Peyer's patch (tissue), 4 donors: ENCODE results near the gene ZNF554. TPM values are rescaled to one million over a fixed set of nuclear protein-coding genes. Genes with fewer than 3 reads are reported as not detected.

ENCODE experiments used
- DNase-seq, 3 donors: peaks; one replicate each; pipeline ENCODE4 v3.0.0-alpha.2; 2017 to 2019
- H3K27ac ChIP-seq, 4 donors: fragments of 200-600 bp; sonication (generic); one replicate each; pipeline ENCODE4 v1.5.1; 2016 to 2019
- H3K27me3 ChIP-seq, 2 donors: fragments of 200-600 bp; sonication (generic); one replicate each; pipeline ENCODE4 v1.5.1; 2019
- H3K36me3 ChIP-seq, 3 donors: fragments of 200-600 bp; sonication (generic); one replicate each; pipeline ENCODE4 v1.5.1; 2016 to 2019
- H3K4me1 ChIP-seq, 4 donors: fragments of 200-600 bp; sonication (generic); one replicate each; pipeline ENCODE4 v1.5.1; 2016 to 2019
- H3K4me3 ChIP-seq, 4 donors: fragments of 200-600 bp; sonication (generic); 1 replicate in 3 of 4; 2 replicates in 1 of 4; pipeline ENCODE4 v1.5.1; 2016 to 2019; ENCODE audit warnings: mild to moderate bottlenecking in 1 of 4
- H3K9me3 ChIP-seq, 4 donors: fragments of 200-600 bp; sonication (generic); one replicate each; pipeline ENCODE4 v1.5.1; 2016 to 2019; ENCODE audit warnings: mild to moderate bottlenecking in 1 of 4
- CTCF ChIP-seq, 6 experiments: fragments of 450-650 bp in 4 of 6; fragments of 200-600 bp in 2 of 6; sonication (generic) in 1 of 6; IDR thresholded peaks; one replicate each; pipeline ENCODE4 v1.5.1; 2017 to 2019; ENCODE audit warnings: antibody characterized with exemption in 6 of 6, mild to moderate bottlenecking in 3 of 6, moderate library complexity in 1 of 6
- POLR2A ChIP-seq, 2 donors: fragments of 450-650 bp; IDR thresholded peaks; one replicate each; pipeline ENCODE4 v1.5.1; 2017; ENCODE audit warnings: antibody characterized with exemption in 2 of 2, mild to moderate bottlenecking in 2 of 2, moderate library complexity in 2 of 2
- total RNA-seq, 4 donors: library from RNA; depleted of rRNA; stranded (reverse); fragments of >200 nt; gene quantifications; one replicate each; pipeline ENCODE4 v1.1.0, GENCODE V29; 2016

Gene ZNF554
- total RNA-seq, 4 donors from 2014 or later, result 2.5 to 15.4 (median 6.7) TPM

- Histone ChIP-seq H3K27ac (no peak overlapping the region), H3K9me3 (no peaks in the 10 kb centered on the region), H3K4me1 (peaks cover 0 to 8% (median 3%) of the 10 kb centered on the region in 4 donors), H3K36me3 (peaks cover 0 to 14% (median 0%) of the 10 kb centered on the region in 3 donors), H3K27me3 (no peaks in the 10 kb centered on the region), H3K4me3 (no peak overlapping the region)
- TF ChIP-seq POLR2A (IDR thresholded peaks at IDR 0.05) (no peak), CTCF (IDR thresholded peaks at IDR 0.05) (no peak)
- DNase-seq, result no peak
Observed at GRCh38 chr19:2822846-2823245, 3.2 kb downstream of the ZNF554 start.

GRCh38 chr19:2823646-2824045, 4.0 kb downstream of the ZNF554 start:
- no peak for DNase-seq
- H3K4me3 ChIP-seq, result no peak overlapping the region
- H3K36me3 ChIP-seq, result peaks cover 0 to 19% (median 0%) of the 10 kb centered on the region in 3 donors
- TF ChIP-seq POLR2A (IDR thresholded peaks at IDR 0.05) (no peak), CTCF (IDR thresholded peaks at IDR 0.05) (no peak)
- H3K9me3 ChIP-seq, result no peaks in the 10 kb centered on the region
- no peaks in the 10 kb centered on the region for H3K27me3 ChIP-seq
- H3K4me1 ChIP-seq, result peaks cover 0 to 8% (median 3%) of the 10 kb centered on the region in 4 donors
- no peak overlapping the region for H3K27ac ChIP-seq

DNA sequence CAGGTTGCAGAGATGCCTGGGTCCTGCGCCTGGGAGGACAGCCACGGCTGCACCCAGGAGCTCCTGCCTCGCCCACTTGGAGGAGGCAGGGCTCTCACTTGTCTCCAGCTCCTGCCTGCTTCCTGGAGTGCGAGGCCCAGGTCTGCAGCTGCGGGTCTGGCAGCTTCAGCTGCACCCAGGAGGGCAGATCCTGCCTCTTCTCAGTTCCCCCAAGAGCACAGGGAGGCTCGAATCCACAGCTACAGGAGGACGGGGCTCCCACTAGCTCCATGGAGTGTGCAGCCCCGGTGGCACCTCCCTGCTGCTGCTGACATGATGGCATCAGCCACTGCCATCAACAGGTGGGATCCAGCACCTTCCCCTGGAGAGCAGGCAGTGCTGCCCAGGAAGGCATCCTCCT, 4.5 kb downstream of the ZNF554 start:
- DNase-seq, result no peak
- TF ChIP-seq CTCF (IDR thresholded peaks at IDR 0.05), result no peak

GRCh38 chr19:2827022-2827421, 7.4 kb downstream of the ZNF554 start:
- Histone ChIP-seq H3K27ac (no peak overlapping the region), H3K4me1 (no peaks in the 10 kb centered on the region), H3K4me3 (no peak overlapping the region), H3K36me3 (peaks cover 0 to 20% (median 0%) of the 10 kb centered on the region in 3 donors), H3K27me3 (no peaks in the 10 kb centered on the region), H3K9me3 (peaks cover 0 to 3% (median 0%) of the 10 kb centered on the region in 4 donors)
- no peak for DNase-seq
- TF ChIP-seq POLR2A (IDR thresholded peaks at IDR 0.05), result no peak
- no peak for TF ChIP-seq CTCF (IDR thresholded peaks at IDR 0.05)

More for the DNA sequence above, 4.5 kb downstream of the ZNF554 start:
- H3K9me3 ChIP-seq, result no peaks in the 10 kb centered on the region
- no peak overlapping the region for H3K4me3 ChIP-seq
- peaks cover 0 to 8% (median 3%) of the 10 kb centered on the region in 4 donors for H3K4me1 ChIP-seq
- peaks cover 0 to 19% (median 0%) of the 10 kb centered on the region in 3 donors for H3K36me3 ChIP-seq
- no peaks in the 10 kb centered on the region for H3K27me3 ChIP-seq
- no peak overlapping the region for H3K27ac ChIP-seq

DNA sequence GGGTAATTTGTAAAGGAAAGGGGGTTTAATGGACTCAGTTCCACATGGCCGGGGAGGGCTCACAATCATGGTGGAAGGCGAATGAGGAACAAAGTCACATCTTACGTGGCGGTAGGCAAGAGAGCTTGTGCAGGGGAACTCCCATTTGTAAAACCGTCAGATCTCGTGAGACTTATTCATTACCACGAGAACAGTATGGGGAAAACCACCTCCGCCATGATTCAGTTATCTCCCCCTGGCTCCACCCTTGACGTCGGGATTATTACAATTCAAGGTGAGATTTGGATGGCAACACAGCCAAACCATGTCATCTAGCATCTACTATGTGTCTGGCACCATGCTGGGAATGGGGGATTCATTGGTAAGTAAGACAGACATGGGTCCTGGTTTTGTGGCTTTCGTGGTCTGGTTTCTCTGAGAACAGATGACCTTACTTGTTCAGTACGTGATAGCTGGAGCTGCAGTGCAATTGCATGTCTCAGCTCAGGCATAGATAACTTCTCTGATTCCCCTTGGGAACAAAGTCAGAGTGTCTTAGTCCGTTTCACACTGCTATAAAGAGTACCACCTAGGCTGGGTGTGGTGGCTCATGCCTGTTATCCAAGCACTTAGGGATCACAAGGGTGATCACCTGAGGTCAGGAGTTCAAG, 8.3 kb downstream of the ZNF554 start:
- TF ChIP-seq CTCF (IDR thresholded peaks at IDR 0.05) (no peak), POLR2A (IDR thresholded peaks at IDR 0.05) (no peak)
- no peak overlapping the region for H3K4me3 ChIP-seq
- no peak overlapping the region for H3K27ac ChIP-seq
- peaks cover 0 to 30% (median 0%) of the 10 kb centered on the region in 3 donors for H3K36me3 ChIP-seq
- H3K9me3 ChIP-seq, result peaks cover 0 to 9% (median 0%) of the 10 kb centered on the region in 4 donors
- no peaks in the 10 kb centered on the region for H3K4me1 ChIP-seq
- no peak for DNase-seq
- no peaks in the 10 kb centered on the region for H3K27me3 ChIP-seq
